Immature natural killer cell (primary cell): ENCODE data around the gene FN3K. TPM values are rescaled to one million over a fixed set of nuclear protein-coding genes. Genes with fewer than 3 reads are reported as not detected.

Experiments
- DNase-seq, 3 donors: peaks; one replicate each; pipeline ENCODE4 v3.0.0; 2022; ENCODE audit warnings: mixed read lengths in 1 of 3
- H3K27ac Mint-ChIP-seq, 6 donors: one replicate each; pipeline ENCODE4 v1.8.0; 2020; ENCODE audit warnings: mixed read lengths in 6 of 6, mild to moderate bottlenecking in 5 of 6, inconsistent platforms in 4 of 6, moderate library complexity in 3 of 6
- H3K27me3 Mint-ChIP-seq, 3 donors: one replicate each; pipeline ENCODE4 v1.8.0; 2020 to 2021; ENCODE audit warnings: low read depth in 3 of 3, mild to moderate bottlenecking in 3 of 3, mixed read lengths in 3 of 3, moderate library complexity in 3 of 3, inconsistent platforms in 1 of 3
- H3K36me3 Mint-ChIP-seq, 3 donors: one replicate each; pipeline ENCODE4 v1.8.0; 2020; ENCODE audit warnings: mixed read lengths in 3 of 3, inconsistent platforms in 2 of 3, mild to moderate bottlenecking in 2 of 3
- H3K4me1 Mint-ChIP-seq, 2 donors: one replicate each; pipeline ENCODE4 v1.8.0; 2020; ENCODE audit warnings: inconsistent platforms in 2 of 2, mild to moderate bottlenecking in 2 of 2, mixed read lengths in 2 of 2, moderate library complexity in 1 of 2
- H3K4me3 Mint-ChIP-seq, 5 donors: one replicate each; pipeline ENCODE4 v1.8.0; 2020; ENCODE audit warnings: mild to moderate bottlenecking in 5 of 5, mixed read lengths in 5 of 5, inconsistent platforms in 3 of 5, moderate library complexity in 3 of 5
- H3K9me3 Mint-ChIP-seq, 6 donors: one replicate each; pipeline ENCODE4 v1.8.0; 2020; ENCODE audit warnings: mild to moderate bottlenecking in 6 of 6, mixed read lengths in 6 of 6, inconsistent platforms in 4 of 6, moderate library complexity in 3 of 6
- polyA plus RNA-seq, 3 donors: library from polyadenylated mRNA; unstranded; fragments of 300-500 nt; fragmentation: Illumina TruSeq; gene quantifications; one replicate each; pipeline ENCODE4 v1.2.3, GENCODE V29; 2021

The FN3K gene
- polyA plus RNA-seq, 3 donors from 2014 or later, result 0.18 to 1.1 (median 0.50) TPM

GRCh38 chr17:82790391-82790790 is 55.0 kb downstream of the FN3K start:
- DNase-seq, result no peak
- peaks cover 0 to 4% (median 0%) of the 10 kb centered on the region in 3 donors for H3K27me3 Mint-ChIP-seq
- H3K4me3 Mint-ChIP-seq, result no peak overlapping the region
- H3K4me1 Mint-ChIP-seq, result peaks cover 6 to 10% of the 10 kb centered on the region in 2 donors
- no peaks in the 10 kb centered on the region for H3K36me3 Mint-ChIP-seq
- no peak overlapping the region for H3K27ac Mint-ChIP-seq
- H3K9me3 Mint-ChIP-seq, result no peaks in the 10 kb centered on the region

DNA sequence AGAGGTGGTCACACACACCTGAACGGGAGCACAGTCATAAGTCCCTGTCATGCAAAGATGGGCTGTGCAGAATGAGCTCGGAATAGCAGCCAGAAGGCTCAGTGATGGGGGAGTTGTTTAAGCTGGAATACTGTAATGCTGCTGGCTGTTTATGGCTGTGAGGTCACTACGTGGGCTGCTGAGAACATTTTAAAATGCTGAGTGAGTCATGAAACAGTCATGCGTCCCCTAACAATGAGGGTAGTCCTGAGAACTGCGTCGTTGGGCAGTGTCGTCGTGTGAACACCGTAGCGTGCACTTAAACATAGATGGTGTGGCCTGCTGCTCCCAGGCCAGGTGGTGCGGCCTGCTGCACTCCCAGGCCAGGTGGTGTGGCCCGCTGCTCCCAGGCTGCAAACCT is 56.1 kb downstream of the FN3K start:
- Mint-ChIP-seq H3K9me3 (no peaks in the 10 kb centered on the region), H3K36me3 (peaks cover 0 to 3% (median 0%) of the 10 kb centered on the region in 3 donors), H3K27ac (no peak overlapping the region), H3K4me3 (no peak overlapping the region), H3K4me1 (peaks cover 6 to 10% of the 10 kb centered on the region in 2 donors), H3K27me3 (peaks cover 0 to 4% (median 0%) of the 10 kb centered on the region in 3 donors)
- no peak for DNase-seq

DNA sequence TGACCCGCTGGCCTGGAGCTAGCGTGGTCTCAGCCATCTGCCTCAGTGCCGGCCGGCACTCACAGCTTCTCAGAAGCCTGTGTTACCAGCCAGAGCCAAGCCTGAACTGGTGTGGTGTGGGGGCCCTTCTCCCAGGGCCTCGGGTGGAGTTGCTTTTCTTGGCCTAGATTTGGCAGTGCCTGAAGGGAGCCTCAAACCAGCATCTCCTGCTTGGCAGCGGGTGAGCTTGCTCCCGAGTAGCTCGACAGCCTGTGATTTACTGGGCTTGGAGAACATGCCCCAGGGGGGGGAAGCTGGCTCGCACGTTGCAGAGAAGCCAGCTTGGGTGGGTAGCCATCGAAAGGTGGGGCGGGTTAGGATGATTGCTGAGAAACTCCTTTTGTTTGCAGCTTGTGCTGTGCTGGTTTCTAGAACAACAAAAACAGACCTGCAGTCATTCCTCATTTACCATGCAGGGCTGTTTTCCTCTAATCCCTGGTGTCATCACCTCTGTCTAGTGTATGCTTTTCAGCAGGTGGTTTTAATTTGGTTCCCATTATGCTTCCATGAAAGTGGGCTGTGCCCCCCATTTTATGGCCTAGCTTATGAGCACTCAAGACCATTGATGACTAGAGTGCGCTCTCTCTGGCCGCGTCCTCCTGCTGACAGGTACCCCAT is 58.7 kb downstream of the FN3K start:
- DNase-seq, result no peak
- peaks cover 0 to 4% (median 0%) of the 10 kb centered on the region in 3 donors for H3K27me3 Mint-ChIP-seq
- peaks cover under 1 to 3% of the 10 kb centered on the region in 2 donors for H3K4me1 Mint-ChIP-seq
- H3K9me3 Mint-ChIP-seq, result no peaks in the 10 kb centered on the region
- H3K27ac Mint-ChIP-seq, result no peak overlapping the region
- H3K36me3 Mint-ChIP-seq, result peaks cover 0 to 7% (median 0%) of the 10 kb centered on the region in 3 donors
- no peak overlapping the region for H3K4me3 Mint-ChIP-seq

- Mint-ChIP-seq H3K27ac (no peak overlapping the region), H3K4me1 (no peaks in the 10 kb centered on the region), H3K36me3 (peaks cover 0 to 9% (median 0%) of the 10 kb centered on the region in 3 donors), H3K27me3 (peaks cover 0 to 4% (median 0%) of the 10 kb centered on the region in 3 donors), H3K9me3 (no peaks in the 10 kb centered on the region), H3K4me3 (no peak overlapping the region)
- no peak for DNase-seq
Observed at GRCh38 chr17:82794781-82795482, 59.5 kb downstream of the FN3K start.

GRCh38 chr17:82795615-82796014 is 60.2 kb downstream of the FN3K start:
- Mint-ChIP-seq H3K27me3 (peaks cover 0 to 4% (median 0%) of the 10 kb centered on the region in 3 donors), H3K27ac (no peak overlapping the region), H3K4me3 (no peak overlapping the region), H3K9me3 (no peaks in the 10 kb centered on the region), H3K36me3 (peaks cover 0 to 12% (median 0%) of the 10 kb centered on the region in 3 donors), H3K4me1 (no peaks in the 10 kb centered on the region)
- DNase-seq, result no peak

DNA sequence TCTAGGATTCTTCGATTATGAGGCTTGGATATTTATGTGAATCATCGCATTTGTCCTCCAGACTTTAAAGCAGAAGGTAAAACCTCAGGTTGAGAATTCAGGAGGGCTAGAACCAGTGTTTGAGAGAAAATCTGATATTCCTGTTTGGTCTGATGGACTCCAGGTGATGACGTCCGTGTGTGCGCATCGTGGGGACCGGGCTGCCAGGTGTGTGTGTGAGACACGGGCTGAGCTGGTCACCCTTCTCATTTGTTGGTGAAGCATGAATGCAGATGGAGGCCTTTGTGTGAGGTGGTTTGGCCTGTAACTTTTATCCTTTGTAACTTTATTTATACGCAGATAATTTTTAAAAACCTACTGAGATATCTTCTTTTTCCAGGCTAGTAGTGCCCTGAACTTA is 61.6 kb downstream of the FN3K start:
- H3K27ac Mint-ChIP-seq, result no peak overlapping the region
- H3K9me3 Mint-ChIP-seq, result no peaks in the 10 kb centered on the region
- peaks cover 0 to 1% (median 0%) of the 10 kb centered on the region in 3 donors for H3K27me3 Mint-ChIP-seq
- peaks cover 5% of the 10 kb centered on the region in 2 donors for H3K4me1 Mint-ChIP-seq
- no peak overlapping the region for H3K4me3 Mint-ChIP-seq
- DNase-seq, result no peak
- H3K36me3 Mint-ChIP-seq, result peaks cover 4 to 17% (median 4%) of the 10 kb centered on the region in 3 donors

- Mint-ChIP-seq H3K4me3 (no peak overlapping the region), H3K4me1 (peaks cover 5 to 8% of the 10 kb centered on the region in 2 donors), H3K9me3 (no peaks in the 10 kb centered on the region), H3K27ac (no peak overlapping the region), H3K27me3 (no peaks in the 10 kb centered on the region), H3K36me3 (peaks cover 4 to 20% (median 8%) of the 10 kb centered on the region in 3 donors)
- no peak for DNase-seq
Observed at GRCh38 chr17:82798752-82799151, 63.3 kb downstream of the FN3K start.

DNA sequence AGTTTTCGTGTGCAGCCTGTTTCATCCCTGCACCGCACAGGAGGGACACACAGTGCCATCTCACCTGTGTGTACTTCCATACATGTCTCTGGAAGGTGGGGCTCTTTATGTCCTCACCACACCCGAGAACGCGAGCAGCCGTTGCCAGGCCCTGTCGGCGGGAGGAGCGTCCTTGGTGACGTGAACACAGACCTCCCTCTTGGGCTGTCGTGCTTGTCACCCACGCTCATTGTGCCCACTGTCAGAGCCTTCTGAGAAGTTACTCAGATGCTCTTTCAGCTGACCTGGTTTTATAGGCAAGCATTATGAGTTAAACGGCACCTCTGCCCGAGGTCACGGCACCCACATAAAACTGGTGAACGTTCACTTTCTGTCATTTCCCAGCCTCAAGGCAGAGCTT is 64.2 kb downstream of the FN3K start:
- no peak overlapping the region for H3K27ac Mint-ChIP-seq
- H3K27me3 Mint-ChIP-seq, result peaks cover 0 to 2% (median 0%) of the 10 kb centered on the region in 3 donors
- H3K36me3 Mint-ChIP-seq, result peaks cover 4 to 20% (median 8%) of the 10 kb centered on the region in 3 donors
- H3K4me1 Mint-ChIP-seq, result peaks cover 5 to 8% of the 10 kb centered on the region in 2 donors
- no peak overlapping the region for H3K4me3 Mint-ChIP-seq
- H3K9me3 Mint-ChIP-seq, result no peaks in the 10 kb centered on the region
- DNase-seq, result no peak

Other genes with a start within 250 kb of the FN3K start
- gene FOXK2, start 215.9 kb upstream of the FN3K start, polyA plus RNA-seq, result 1 to 10 TPM; 1.9 to 9.7 (median 2.9) TPM
- 10 to 100 TPM; 34.3 to 65.5 (median 48.9) TPM for gene WDR45B, start 87.2 kb upstream of the FN3K start, polyA plus RNA-seq
- 1 to 10 TPM; 3.1 to 4.4 (median 3.9) TPM for gene RAB40B, start 36.9 kb upstream of the FN3K start, polyA plus RNA-seq
- 10 to 100 TPM; 23.7 to 76.6 (median 47.3) TPM for gene FN3KRP, start 18.9 kb upstream of the FN3K start, polyA plus RNA-seq
- 100 to 1,000 TPM in 1 of 3 donors, 10 to 100 TPM in 2; 70.2 to 142 (median 99.7) TPM for gene TBCD, start 16.4 kb downstream of the FN3K start, polyA plus RNA-seq
- under 1 TPM in 1 of 3 donors, not detected in 2; 0.11 TPM for gene ZNF750, start 104.4 kb downstream of the FN3K start, polyA plus RNA-seq